Activated gamma-delta T cell treated with anti-CD3 and anti-CD28 coated beads, Interleukin-2, amount 50 U/mL, for 16 hours (primary cell): ENCODE results near the gene CDKL1.
"Not testable (repeated sequence)": the region's sequence is repeated elsewhere in the genome, so short reads cannot be mapped to it uniquely, and the experiment has no call there.

ENCODE experiments used
- DNase-seq: peaks from one replicate; pipeline ENCODE4 v3.0.0-alpha.2; 2020; ENCODE audit warnings: low read depth

CDKL1 gene

GRCh38 chr14:50356283-50356682, 40.4 kb downstream of the CDKL1 start:
- DNase-seq = not testable (repeated sequence)

- DNase-seq = no peak
Measured at GRCh38 chr14:50355692-50356091, 41.0 kb downstream of the CDKL1 start.

GRCh38 chr14:50354527-50354926, 42.2 kb downstream of the CDKL1 start:
- DNase-seq = no peak

GRCh38 chr14:50353126-50353525, 43.6 kb downstream of the CDKL1 start:
- no peak for DNase-seq

- DNase-seq = no peak
Measured at GRCh38 chr14:50352584-50352983, 44.1 kb downstream of the CDKL1 start.

GRCh38 chr14:50350975-50351374, 45.7 kb downstream of the CDKL1 start:
- DNase-seq = no peak

- DNase-seq = no peak
Measured at GRCh38 chr14:50348933-50349332, 47.7 kb downstream of the CDKL1 start.

- DNase-seq = no peak
Measured at GRCh38 chr14:50347521-50347920, 49.2 kb downstream of the CDKL1 start.

GRCh38 chr14:50345846-50346422, 50.7 kb downstream of the CDKL1 start:
- DNase-seq = no peak

GRCh38 chr14:50344876-50345563, 51.7 kb downstream of the CDKL1 start:
- no peak for DNase-seq

GRCh38 chr14:50344116-50344775, 52.4 kb downstream of the CDKL1 start:
- DNase-seq = peak; percentile 39

- DNase-seq = no peak
Measured at GRCh38 chr14:50343434-50343833, 53.2 kb downstream of the CDKL1 start.

- DNase-seq = no peak
Measured at GRCh38 chr14:50342221-50343078, 54.2 kb downstream of the CDKL1 start.

GRCh38 chr14:50340963-50341362, 55.7 kb downstream of the CDKL1 start:
- no peak for DNase-seq

GRCh38 chr14:50340045-50340444, 56.6 kb downstream of the CDKL1 start:
- DNase-seq = no peak

- DNase-seq = no peak
Measured at GRCh38 chr14:50339178-50339804, 57.4 kb downstream of the CDKL1 start.

- DNase-seq = no peak
Measured at GRCh38 chr14:50338587-50338986, 58.1 kb downstream of the CDKL1 start.

- DNase-seq = no peak
Measured at GRCh38 chr14:50335989-50336824, 60.5 kb downstream of the CDKL1 start.

GRCh38 chr14:50335389-50335788, 61.3 kb downstream of the CDKL1 start:
- no peak for DNase-seq

GRCh38 chr14:50334211-50334610, 62.5 kb downstream of the CDKL1 start:
- no peak for DNase-seq

GRCh38 chr14:50333014-50333509, 63.6 kb downstream of the CDKL1 start:
- no peak for DNase-seq
